Measurements from ENCODE around the gene EXOC8. TPM values are rescaled to one million over a fixed set of nuclear protein-coding genes. Genes with fewer than 3 reads are reported as not detected.

The EXOC8 gene
- polyA plus RNA-seq, 1 donor = 13.2 TPM

GRCh38 chr1:231318015-231318355 is 19.7 kb downstream of the EXOC8 start:
- DNase-seq = no peak

GRCh38 chr1:231317306-231318014 is 20.2 kb downstream of the EXOC8 start:
- no peak for DNase-seq

- no peak for DNase-seq
These were observed 21.8 kb downstream of the EXOC8 start for GRCh38 chr1:231315887-231316286.

GRCh38 chr1:231313661-231314060 is 24.0 kb downstream of the EXOC8 start:
- DNase-seq = no peak

- no peak for DNase-seq
These were observed 25.2 kb downstream of the EXOC8 start for GRCh38 chr1:231312432-231312788.

GRCh38 chr1:231311720-231312431 is 25.8 kb downstream of the EXOC8 start:
- no peak for DNase-seq

GRCh38 chr1:231310391-231310934 is 27.2 kb downstream of the EXOC8 start:
- no peak for DNase-seq

- DNase-seq = no peak
These were observed 35.7 kb downstream of the EXOC8 start for GRCh38 chr1:231301990-231302389.

GRCh38 chr1:231295938-231296337 is 41.7 kb downstream of the EXOC8 start:
- DNase-seq = no peak

- DNase-seq = no peak
These were observed 51.0 kb downstream of the EXOC8 start for GRCh38 chr1:231286603-231287002.

GRCh38 chr1:231284441-231284840 is 53.2 kb downstream of the EXOC8 start:
- no peak for DNase-seq

Other genes starting within 250 kb of the EXOC8 start
- 0.15 TPM for gene TRIM67, start 175.8 kb downstream of the EXOC8 start, polyA plus RNA-seq (ENCODE audit: insufficient read length)
- 82.2 TPM for gene GNPAT, start 96.6 kb downstream of the EXOC8 start, polyA plus RNA-seq (ENCODE audit: insufficient read length)
- 15.5 TPM for gene SPRTN, start 441 bp upstream of the EXOC8 start, polyA plus RNA-seq (ENCODE audit: insufficient read length)
- gene EGLN1, start 84.4 kb upstream of the EXOC8 start, polyA plus RNA-seq (ENCODE audit: insufficient read length) = 39.7 TPM
- 65.5 TPM for gene TSNAX, start 190.8 kb upstream of the EXOC8 start, polyA plus RNA-seq (ENCODE audit: insufficient read length)